ENCODE results near the gene KCTD17. TPM values are rescaled to one million over a fixed set of nuclear protein-coding genes. Genes with fewer than 3 reads are reported as not detected.

Gene KCTD17
- total RNA-seq, 1 experiment from 2014 or later: 32.7 TPM

- H3K27me3 ChIP-seq (ENCODE audit: control insufficient read depth, insufficient read depth, low read length): peaks cover 3% of the 10 kb centered on the region; the same call in 1 of the 2 replicates
- H3K36me3 ChIP-seq (ENCODE audit: control insufficient read depth, insufficient read depth, low read length): no peaks in the 10 kb centered on the region
- TF ChIP-seq TCF7L2 (IDR thresholded peaks at IDR 0.05; ENCODE audit: low read depth, low read length) (no peak), CTCF (IDR thresholded peaks at IDR 0.05) (no peak), POLR2AphosphoS5 (IDR thresholded peaks at IDR 0.05; ENCODE audit: low read depth, low read length) (no peak), REST (IDR thresholded peaks at IDR 0.05; ENCODE audit: insufficient read depth in 1 of 2, low read depth in 2 of 2, low read length in 1 of 2) (no peak), SIN3A (IDR thresholded peaks at IDR 0.05; ENCODE audit: borderline replicate concordance, insufficient read depth, low read depth, low read length) (no peak)
- ChIA-PET POLR2A (no interaction called here), CTCF (interaction anchor here (0.7 kb wide), 1 partner anchor 18 kb away, joined by 7 read pairs; no protein-coding TSS in a partner anchor)
- DNase-seq (ENCODE audit: low read depth, low spot score): no peak
- H3K9me3 ChIP-seq (ENCODE audit: control insufficient read depth, insufficient read depth, low read depth, low read length): no peaks in the 10 kb centered on the region
- intact Hi-C loops (cut with micrococcal nuclease; ENCODE audit: unreplicated experiment) (no loop called here), in situ Hi-C loops (cut with HindIII; ENCODE audit: low pct_unique_long_range_greater_than_20kb, low sequenced_read_pairs) (no loop called here)
- H3K4me1 ChIP-seq (ENCODE audit: control insufficient read depth, insufficient read depth, low read length): peaks cover 4% of the 10 kb centered on the region
- no peak for ATAC-seq
- no peak overlapping the region for H3K27ac ChIP-seq (ENCODE audit: low read length)
- H3K4me3 ChIP-seq (ENCODE audit: low read depth in 2 of 2, low read length in 2 of 2): no peak overlapping the region
- BruUV-seq (replicated peaks): no TSS peak
These were observed 42.1 kb upstream of the KCTD17 start for GRCh38 chr22:37009490-37009889.

GRCh38 chr22:37010174-37010573 lies 41.4 kb upstream of the KCTD17 start:
- no peaks in the 10 kb centered on the region for H3K36me3 ChIP-seq (ENCODE audit: control insufficient read depth, insufficient read depth, low read length)
- intact Hi-C loops (cut with micrococcal nuclease; ENCODE audit: unreplicated experiment): no loop called here
- ATAC-seq (no peak), DNase-seq (ENCODE audit: low read depth, low spot score) (no peak)
- H3K9me3 ChIP-seq (ENCODE audit: control insufficient read depth, insufficient read depth, low read depth, low read length): no peaks in the 10 kb centered on the region
- peaks cover 3% of the 10 kb centered on the region; the same call in 1 of the 2 replicates for H3K27me3 ChIP-seq (ENCODE audit: control insufficient read depth, insufficient read depth, low read length)
- BruUV-seq (replicated peaks): no TSS peak
- ChIA-PET CTCF (interaction anchor here (0.7 kb wide), 1 partner anchor 19 kb away, joined by 7 read pairs; no protein-coding TSS in a partner anchor), POLR2A (no interaction called here)
- peaks cover 4% of the 10 kb centered on the region for H3K4me1 ChIP-seq (ENCODE audit: control insufficient read depth, insufficient read depth, low read length)
- TF ChIP-seq TCF7L2 (IDR thresholded peaks at IDR 0.05; ENCODE audit: low read depth, low read length) (no peak), REST (IDR thresholded peaks at IDR 0.05; ENCODE audit: insufficient read depth in 1 of 2, low read depth in 2 of 2, low read length in 1 of 2) (no peak), POLR2AphosphoS5 (IDR thresholded peaks at IDR 0.05; ENCODE audit: low read depth, low read length) (no peak), SIN3A (IDR thresholded peaks at IDR 0.05; ENCODE audit: borderline replicate concordance, insufficient read depth, low read depth, low read length) (no peak), CTCF (IDR thresholded peaks at IDR 0.05) (no peak)
- in situ Hi-C loops (cut with HindIII; ENCODE audit: low pct_unique_long_range_greater_than_20kb, low sequenced_read_pairs): no loop called here
- H3K27ac ChIP-seq (ENCODE audit: low read length): no peak overlapping the region
- no peak overlapping the region for H3K4me3 ChIP-seq (ENCODE audit: low read depth in 2 of 2, low read length in 2 of 2)

Data from Panc1 (cell line).